GM18867 (cell line): ENCODE data around the gene LITAFD.
"Not testable (repeated sequence)": the region's sequence is repeated elsewhere in the genome, so short reads cannot be mapped to it uniquely, and the experiment has no call there.

Source experiments
- ATAC-seq: cut with Tn5 transposase; IDR thresholded peaks from one replicate; pipeline ENCODE4 v1.9.1; 2021; ENCODE audit warnings: mild to moderate bottlenecking, moderate library complexity; ENCODE audit not compliant: unreplicated experiment

The LITAFD gene

DNA sequence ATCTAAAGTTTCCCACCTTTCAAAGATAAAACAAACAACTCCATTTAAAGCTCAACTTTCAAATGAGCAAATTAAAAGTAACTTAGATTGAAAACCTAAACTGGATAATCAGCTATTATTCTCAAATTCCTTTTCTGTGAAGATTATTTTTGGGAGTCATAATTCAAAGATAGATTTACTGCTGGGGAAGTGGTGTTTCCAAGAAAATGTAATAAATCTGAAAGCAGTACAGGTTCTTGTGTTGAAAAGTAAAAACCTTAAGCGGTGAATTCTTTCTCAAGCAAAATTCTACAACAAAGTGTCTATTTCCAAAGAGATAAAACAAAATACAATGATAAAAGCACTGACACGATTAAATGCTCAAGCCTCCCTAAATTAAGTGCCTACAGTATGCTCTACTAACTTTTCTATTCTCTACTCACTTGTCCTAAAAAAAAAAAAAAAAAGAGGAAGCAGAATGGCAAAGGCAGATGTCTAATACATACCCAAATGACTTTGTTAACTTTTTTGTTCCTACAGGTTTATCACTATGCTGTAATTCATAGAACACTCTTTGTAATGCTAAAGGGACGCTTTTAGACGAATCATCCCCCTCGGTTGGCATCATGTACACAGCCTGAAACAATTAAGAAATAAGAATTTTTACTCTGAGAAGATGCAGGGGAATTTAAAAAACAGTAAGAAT is 34.5 kb downstream of the LITAFD start:
- ATAC-seq, result no peak

DNA sequence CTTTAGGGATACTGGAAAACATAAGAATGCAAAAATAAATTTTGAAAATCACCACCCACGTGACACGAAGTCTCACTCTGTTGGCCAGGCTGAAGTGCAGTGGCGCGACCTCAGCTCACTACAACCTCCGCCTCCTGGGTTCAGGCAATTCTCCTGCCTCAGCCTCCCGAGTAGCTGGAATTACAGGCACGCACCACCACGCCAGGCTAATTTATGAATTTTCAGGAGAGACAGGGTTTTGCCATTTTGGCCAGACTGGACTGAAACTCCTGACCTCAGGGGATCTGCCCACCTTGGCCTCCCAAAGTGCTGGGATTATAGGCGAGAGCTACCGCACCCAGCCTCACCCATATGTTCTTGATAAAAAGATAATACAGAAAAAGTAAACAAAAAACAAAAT is 35.2 kb downstream of the LITAFD start:
- not testable (repeated sequence) for ATAC-seq

DNA sequence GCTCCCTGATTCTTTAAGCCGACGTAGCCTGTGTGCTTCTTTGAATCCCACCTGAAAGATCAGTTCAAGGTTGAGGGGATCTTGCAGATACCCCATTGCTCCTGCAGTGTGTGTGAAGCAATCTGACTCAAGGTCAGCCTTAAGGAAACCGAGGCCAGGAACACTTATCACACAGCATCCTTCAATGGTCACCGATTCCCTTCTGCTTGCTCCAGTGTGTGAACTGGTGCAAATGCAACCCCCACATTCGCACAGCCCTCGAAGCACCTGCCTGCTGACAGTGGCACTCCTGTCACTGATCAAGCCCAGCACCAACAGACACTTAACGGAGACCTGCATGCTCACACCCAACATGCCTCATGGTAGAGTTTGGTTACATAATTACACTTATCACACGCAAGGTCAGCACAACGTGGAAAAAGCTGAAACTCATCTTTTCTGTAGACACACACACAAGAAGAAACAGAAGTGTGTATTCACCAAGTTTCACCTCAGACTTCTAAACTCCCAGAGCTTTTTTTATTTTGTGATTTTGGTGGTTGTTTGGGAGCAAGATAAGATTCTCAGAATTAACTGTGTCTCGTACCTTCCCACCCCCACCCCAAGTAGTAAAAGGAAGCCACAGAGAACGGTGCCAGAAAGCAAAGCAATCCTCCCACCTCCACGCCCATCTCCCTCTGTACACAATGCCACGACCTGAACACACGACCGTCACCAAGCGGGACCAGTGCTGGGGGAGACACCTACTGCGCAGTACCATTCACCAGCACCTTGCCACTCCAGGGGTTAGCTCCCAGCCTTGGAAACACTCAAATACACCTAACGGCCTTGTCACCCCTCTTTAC is 37.2 kb downstream of the LITAFD start:
- no peak for ATAC-seq

DNA sequence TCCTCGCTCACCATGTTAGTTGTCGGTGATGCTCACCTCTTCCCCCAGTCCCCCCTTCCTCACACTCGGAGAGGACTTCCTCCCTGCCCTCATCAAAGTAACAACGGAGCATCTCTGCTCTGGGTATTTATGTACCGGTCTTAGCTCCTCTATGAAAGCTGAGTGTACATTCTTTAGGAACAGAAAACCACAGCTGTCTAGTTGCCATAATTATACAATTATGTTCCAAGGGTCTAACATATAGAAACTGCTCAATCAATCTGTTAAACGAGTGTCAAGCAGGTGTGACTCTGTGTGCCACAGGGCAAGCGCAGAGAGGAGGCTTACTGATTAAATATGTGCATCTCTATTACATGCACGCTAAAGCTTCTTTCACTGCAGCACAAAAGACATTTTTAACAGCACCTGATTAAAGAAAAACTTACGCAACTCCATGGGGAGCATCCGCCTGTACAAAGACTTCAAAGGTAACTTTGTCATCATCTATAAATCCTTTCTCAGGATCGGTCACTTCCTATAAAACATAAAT is 37.8 kb downstream of the LITAFD start:
- no peak for ATAC-seq

DNA sequence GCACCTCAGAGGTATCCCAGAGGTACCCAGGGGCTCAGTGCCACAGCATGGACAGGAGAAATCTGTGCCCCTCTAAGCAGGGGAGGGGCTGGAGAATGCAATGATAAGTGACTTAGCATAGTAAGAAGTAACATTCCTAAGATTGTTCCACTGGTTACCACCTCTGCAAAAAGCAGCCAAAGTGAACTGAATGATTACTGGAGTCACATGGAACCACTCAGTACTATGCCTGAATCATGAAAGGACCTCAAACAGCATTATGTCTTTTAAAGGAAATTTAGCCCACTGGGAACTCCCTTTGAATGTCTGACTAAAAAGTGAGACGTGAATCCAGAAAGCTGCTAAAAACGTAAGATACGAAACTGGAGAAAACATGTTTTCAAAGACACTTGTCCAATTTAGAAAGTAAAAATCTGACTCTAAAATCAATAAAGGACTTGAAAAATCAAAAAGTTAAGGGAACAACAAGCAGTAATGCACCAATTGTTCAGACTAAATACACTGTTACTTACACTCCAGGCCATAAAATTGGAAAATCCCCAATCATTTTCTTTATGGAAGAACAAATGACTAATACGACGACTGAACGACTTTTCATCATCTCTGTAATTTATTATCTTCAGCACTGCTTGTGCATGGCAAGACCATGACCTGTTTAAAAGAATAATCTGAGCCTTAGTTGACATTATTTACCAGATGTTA is 38.6 kb downstream of the LITAFD start:
- no peak for ATAC-seq

DNA sequence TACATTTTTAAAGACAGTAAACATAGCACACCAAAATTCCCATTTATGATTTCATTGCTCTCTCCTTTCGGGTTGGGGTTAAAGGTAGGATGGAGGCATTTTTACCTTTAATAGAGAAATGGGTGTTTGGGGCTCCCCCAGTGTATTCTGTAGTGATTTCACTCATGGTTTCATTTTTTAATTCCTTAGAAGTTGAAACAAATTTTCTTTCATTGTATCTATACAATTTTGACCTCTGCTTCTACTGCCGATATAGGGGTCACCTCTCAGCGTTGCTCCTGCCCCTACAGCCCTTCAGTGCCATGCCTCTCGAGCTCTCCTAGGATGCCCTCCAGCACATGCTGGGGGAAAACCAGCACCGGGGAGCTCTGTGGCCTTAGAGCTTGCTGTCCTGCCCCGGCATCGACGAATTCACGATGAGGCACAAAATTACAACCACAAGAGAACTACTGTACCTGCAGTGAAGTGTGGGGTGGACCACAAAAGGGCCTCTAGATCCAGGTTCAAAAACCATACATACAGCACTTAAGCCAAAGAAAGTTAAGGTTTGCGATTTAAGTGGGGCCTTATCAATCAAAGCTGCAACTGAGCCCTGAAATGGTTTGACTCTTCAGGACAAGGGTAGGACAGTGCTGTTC is 39.3 kb downstream of the LITAFD start:
- no peak for ATAC-seq

DNA sequence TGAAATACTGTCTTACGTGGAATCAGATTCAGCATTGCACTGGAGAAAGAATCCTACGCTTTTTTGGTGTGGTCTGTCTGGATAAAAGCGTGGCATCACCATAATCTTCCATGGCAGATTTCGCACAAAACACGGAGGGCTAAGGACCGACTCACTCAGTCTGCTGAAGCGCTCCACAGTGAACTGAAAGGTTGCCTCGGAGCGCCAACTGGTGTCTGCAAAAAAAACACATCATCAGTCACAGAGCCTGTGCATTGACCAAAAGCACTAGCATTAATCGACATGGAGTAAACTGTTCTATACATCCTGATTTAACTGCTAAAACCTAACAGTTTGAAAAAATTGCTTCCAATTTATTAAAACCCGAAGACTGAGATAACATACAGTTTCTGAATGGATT is 41.0 kb downstream of the LITAFD start:
- ATAC-seq, result no peak

DNA sequence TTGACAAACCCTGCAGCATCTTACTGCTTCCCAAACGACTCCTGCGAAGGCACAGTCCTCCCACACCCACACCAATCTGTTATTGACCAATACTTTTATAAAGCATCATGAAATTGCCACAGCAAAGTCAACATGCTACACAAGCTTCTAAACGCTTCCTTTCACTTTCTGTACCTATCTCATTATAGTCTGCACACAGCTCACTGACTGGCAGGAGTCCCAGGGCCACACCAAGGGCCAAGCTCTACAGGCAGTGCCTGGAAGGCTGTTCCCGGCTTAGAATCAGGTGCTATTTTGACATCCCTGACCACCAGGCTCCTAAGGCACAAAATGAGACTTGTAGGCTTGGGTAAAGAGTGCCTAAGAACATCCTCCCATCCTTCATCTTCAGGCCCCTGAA is 42.1 kb downstream of the LITAFD start:
- ATAC-seq, result peak; percentile 48

DNA sequence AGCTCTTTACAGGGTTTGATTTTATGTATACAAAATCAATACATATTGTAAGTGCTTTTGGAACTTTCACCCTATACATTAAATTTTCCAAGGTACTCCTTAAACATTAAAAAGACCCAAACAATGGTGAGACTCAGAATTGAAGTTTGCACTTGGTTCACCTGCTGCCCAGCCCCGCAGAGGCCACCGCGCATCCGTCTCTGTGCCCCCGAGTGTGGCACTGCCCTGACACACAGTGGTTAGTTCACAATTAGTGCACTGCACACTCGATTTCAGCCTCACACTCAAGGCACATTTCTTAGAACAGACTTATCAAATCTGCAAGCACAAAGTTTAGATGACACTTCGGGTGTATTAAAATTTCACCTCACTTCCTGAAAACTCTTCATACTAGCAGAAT is 43.3 kb downstream of the LITAFD start:
- ATAC-seq, result no peak

DNA sequence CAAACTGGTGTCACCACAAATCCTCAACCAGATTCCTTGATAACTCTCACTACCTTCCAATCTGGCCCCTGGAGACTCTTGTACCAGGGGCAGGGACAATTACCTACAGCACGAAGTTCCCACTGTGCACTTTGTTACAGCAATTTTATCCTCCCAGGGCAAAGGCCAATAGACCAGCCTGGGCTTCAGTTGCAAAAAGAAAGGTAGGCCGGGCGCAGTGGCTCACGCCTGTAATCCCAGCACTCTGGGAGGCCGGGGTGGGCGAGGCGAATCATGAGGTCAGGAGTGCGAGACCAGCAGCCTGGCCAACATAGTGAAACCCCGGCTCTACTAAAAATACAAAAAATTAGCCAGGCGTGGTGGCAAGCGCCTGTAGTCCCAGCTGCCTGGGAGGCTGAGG is 44.7 kb downstream of the LITAFD start:
- no peak for ATAC-seq

DNA sequence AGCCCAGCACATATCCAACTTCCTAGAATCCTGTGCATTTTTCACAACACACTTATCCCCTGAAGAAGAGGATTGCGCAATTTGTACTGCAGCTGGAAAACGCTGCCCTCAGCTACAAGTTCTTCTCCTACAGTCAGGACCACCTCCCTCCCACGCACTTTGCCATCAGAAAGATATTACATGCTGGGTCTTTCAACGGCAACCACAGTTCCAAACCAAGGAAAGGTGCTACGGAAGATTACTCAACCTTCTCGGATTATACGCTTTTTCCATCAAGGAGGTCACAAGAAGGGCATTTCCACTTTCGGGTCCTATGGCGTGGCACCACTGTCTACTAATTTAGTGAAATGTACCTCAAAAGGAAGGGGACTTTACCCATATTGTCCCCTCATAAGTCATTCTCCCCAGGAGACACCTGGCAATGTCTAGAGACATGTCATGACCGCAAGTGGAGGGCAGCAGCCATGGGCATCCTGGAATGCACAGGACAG is 46.4 kb downstream of the LITAFD start:
- ATAC-seq, result peak; percentile 36

DNA sequence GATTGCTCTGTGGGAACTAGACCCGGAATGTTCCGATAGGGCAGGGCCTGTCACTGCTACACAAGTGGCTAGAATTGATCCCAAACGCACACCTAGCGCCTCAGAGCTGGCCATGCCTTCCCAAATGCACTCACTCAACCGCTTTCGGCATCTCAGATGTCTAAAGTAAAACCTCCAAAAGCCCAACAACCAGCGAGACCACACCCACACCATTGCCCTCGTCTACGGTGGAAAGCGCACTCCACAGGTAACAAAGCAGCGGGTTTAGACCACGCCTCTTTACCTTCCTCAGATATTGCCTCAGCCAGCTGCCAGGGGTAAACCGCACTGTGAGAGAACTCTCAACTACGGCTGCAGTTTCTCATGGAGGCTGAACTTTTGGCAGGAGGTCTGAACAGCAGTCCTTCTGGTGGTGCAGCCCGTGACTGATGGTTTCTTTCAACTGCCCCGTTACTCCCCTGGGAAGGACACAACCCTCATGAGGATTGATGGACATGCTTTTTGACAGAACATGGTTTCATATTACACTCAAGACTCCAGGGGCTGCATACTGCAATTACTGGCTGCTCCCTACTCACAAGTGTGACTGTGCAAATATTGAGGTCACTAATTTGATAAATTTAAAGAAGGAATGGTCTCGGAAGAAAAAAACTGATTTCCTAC is 47.1 kb downstream of the LITAFD start:
- no peak for ATAC-seq

DNA sequence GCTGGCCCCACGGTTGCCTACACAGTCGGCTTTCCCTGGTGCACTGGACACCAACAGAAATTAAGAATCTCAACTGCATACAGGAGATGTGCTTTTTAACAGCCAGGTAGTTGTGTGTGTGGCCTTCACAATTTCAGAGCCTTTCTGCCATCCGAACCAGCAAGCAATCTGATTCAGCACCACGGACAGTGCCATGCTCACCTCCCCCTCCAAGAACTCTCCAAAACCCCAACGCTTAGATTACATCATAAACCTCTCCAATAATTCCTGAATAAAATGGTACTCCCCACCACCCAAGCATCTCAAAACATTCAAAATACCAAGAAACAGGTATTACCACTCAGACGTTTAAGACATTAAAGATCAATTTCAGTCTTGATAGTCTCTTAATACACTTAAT is 49.7 kb downstream of the LITAFD start:
- no peak for ATAC-seq

DNA sequence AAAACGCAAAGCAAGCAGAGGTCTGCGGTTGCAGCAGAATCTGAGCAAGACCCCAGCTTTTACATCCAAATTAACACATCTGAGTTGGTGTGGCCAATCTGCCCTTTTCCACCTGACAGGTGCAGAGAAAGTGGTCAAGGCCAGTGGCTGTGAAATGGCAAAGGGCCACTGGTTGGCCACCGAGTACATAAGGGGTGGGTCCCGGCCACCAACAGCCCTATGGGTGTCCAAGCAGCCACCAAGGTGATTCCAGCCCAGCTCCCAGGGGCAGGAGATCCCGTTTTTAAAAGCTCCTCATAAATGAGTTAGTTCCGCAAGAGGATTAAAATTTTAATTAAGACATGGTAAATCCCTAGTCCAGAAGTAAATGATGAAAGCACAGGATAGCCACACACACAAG is 52.5 kb downstream of the LITAFD start:
- no peak for ATAC-seq
